Panc1 (cell line): ENCODE data around the gene IGFBP5. TPM values are rescaled to one million over a fixed set of nuclear protein-coding genes. Genes with fewer than 3 reads are reported as not detected.

ENCODE experiments used
- ATAC-seq: fragments of 200-7000 bp; cut with Tn5 transposase; 2 replicates; pipeline ENCODE4 v1.9.1; 2020; ENCODE audit warnings: mild to moderate bottlenecking, moderate library complexity
- BruUV-seq: library from RNA; stranded (reverse); fragments of 400-500 nt; replicated peaks from 2 replicates; lab custom pipeline; 2021; lab: Mats Ljungman, UMichigan
- CTCF ChIA-PET: fragments of 300-600 bp; sonication (Branson Sonifier 250); formaldehyde crosslinking; loops from one replicate; lab custom pipeline; 2022; ENCODE audit warnings: antibody characterized with exemption; lab: Charles Lee
- POLR2A ChIA-PET: fragments of 300-600 bp; sonication (Branson Sonifier 250); formaldehyde crosslinking; loops from one replicate; lab custom pipeline; 2022; ENCODE audit warnings: antibody characterized with exemption; lab: Charles Lee
- DNase-seq: peaks from one replicate; pipeline ENCODE4 v3.0.0-alpha.2; 2010; ENCODE audit warnings: low read depth, low spot score
- H3K27ac ChIP-seq: 2 replicates; pipeline ENCODE4 v1.5.1; 2011; ENCODE audit warnings: mild to moderate bottlenecking, low read length, inconsistent platforms
- H3K27me3 ChIP-seq: fragments of 200-500 bp; sonication (Bioruptor generic); 2 replicates; pipeline ENCODE4 v1.6.0; 2014; ENCODE audit warnings: low read length, inconsistent platforms; ENCODE audit not compliant: control insufficient read depth, insufficient read depth
- H3K36me3 ChIP-seq: fragments of 200-500 bp; sonication (Bioruptor generic); 2 replicates; pipeline ENCODE4 v1.5.1; 2014; ENCODE audit warnings: inconsistent platforms, mild to moderate bottlenecking, low read length, moderate library complexity; ENCODE audit not compliant: control insufficient read depth, insufficient read depth
- H3K4me1 ChIP-seq: 2 replicates; pipeline ENCODE4 v1.5.1; 2011; ENCODE audit warnings: inconsistent platforms, mild to moderate bottlenecking, low read length, moderate library complexity; ENCODE audit not compliant: control insufficient read depth, insufficient read depth
- H3K4me3 ChIP-seq, 2 experiments: 2 replicates each; pipeline ENCODE4 v1.5.1; 2011 to 2012; ENCODE audit warnings: low read depth in 2 of 2, low read length in 2 of 2, mild to moderate bottlenecking in 2 of 2, inconsistent platforms in 1 of 2, moderate library complexity in 1 of 2
- H3K9me3 ChIP-seq: fragments of 200-500 bp; sonication (Bioruptor generic); 2 replicates; pipeline ENCODE4 v1.5.1; 2014; ENCODE audit warnings: low read depth, mild to moderate bottlenecking, inconsistent platforms, low read length, moderate library complexity; ENCODE audit not compliant: control insufficient read depth, insufficient read depth
- CTCF ChIP-seq: fragments of 450-650 bp; IDR thresholded peaks from 2 replicates; pipeline ENCODE4 v1.5.1; 2017; ENCODE audit warnings: mild to moderate bottlenecking
- POLR2AphosphoS5 ChIP-seq: IDR thresholded peaks from 2 replicates; pipeline ENCODE4 v1.6.1; 2012; ENCODE audit warnings: mild to moderate bottlenecking, low read depth, low read length, moderate library complexity
- REST ChIP-seq, 2 experiments: IDR thresholded peaks; 2 replicates each; pipeline ENCODE4 v1.6.1; 2011 to 2012; ENCODE audit warnings: low read depth in 2 of 2, control low read depth in 1 of 2, low read length in 1 of 2, mild to moderate bottlenecking in 1 of 2, moderate library complexity in 1 of 2; ENCODE audit not compliant: insufficient read depth in 1 of 2
- SIN3A ChIP-seq: IDR thresholded peaks from 2 replicates; pipeline ENCODE4 v1.6.1; 2012; ENCODE audit warnings: low read depth, mild to moderate bottlenecking, low read length, moderate library complexity, borderline replicate concordance; ENCODE audit not compliant: insufficient read depth
- TCF7L2 ChIP-seq: IDR thresholded peaks from 2 replicates; pipeline ENCODE4 v1.6.1; 2011; ENCODE audit warnings: mild to moderate bottlenecking, low read depth, low read length, inconsistent platforms
- in situ Hi-C: cut with HindIII; loops from 2 replicates; pipeline ENCODE4 v1.10.0; 2016; ENCODE audit warnings: low sequenced_read_pairs, low pct_unique_long_range_greater_than_20kb
- intact Hi-C: fragments of 100-400 bp; cut with micrococcal nuclease; formaldehyde crosslinking; loops from one replicate; pipeline ENCODE4 v1.10.0; 2022; ENCODE audit not compliant: unreplicated experiment
- total RNA-seq: library from RNA; stranded (reverse); gene quantifications from one replicate; pipeline ENCODE4 v1.2.1, GENCODE V29; 2021; ENCODE audit not compliant: unreplicated experiment

Gene IGFBP5
- total RNA-seq, 1 experiment from 2014 or later = 1.9 TPM

- intact Hi-C loops (no loop called here), in situ Hi-C loops (no loop called here)
- Histone ChIP-seq H3K27me3 (peaks cover 3% of the 10 kb centered on the region; the same call in 1 of the 2 replicates), H3K27ac (no peak overlapping the region), H3K9me3 (no peaks in the 10 kb centered on the region), H3K4me3 (no peak overlapping the region), H3K4me1 (no peaks in the 10 kb centered on the region; the same call in 1 of the 2 replicates), H3K36me3 (no peaks in the 10 kb centered on the region)
- ATAC-seq (no peak), DNase-seq (no peak)
- BruUV-seq = no TSS peak
- TF ChIP-seq CTCF = no peak
- no peak for TF ChIP-seq REST (IDR thresholded peaks at IDR 0.05; ENCODE audit: insufficient read depth in 1 of 2, low read depth in 2 of 2, low read length in 1 of 2)
- TF ChIP-seq SIN3A = no peak
- no peak for TF ChIP-seq TCF7L2
- TF ChIP-seq POLR2AphosphoS5 = no peak
- POLR2A ChIA-PET = no interaction called here
- CTCF ChIA-PET = interaction anchor here (0.6 kb wide), 1 partner anchor 777 kb away, joined by 3 read pairs; no protein-coding TSS in a partner anchor
Observed at GRCh38 chr2:216678098-216678465, 17.3 kb downstream of the IGFBP5 start.

GRCh38 chr2:216677439-216678097 is 17.8 kb downstream of the IGFBP5 start:
- no peaks in the 10 kb centered on the region for H3K9me3 ChIP-seq
- in situ Hi-C loops (no loop called here), intact Hi-C loops (no loop called here)
- ChIA-PET POLR2A (no interaction called here), CTCF (interaction anchor here (0.6 kb wide), 1 partner anchor 778 kb away, joined by 3 read pairs; no protein-coding TSS in a partner anchor)
- H3K4me3 ChIP-seq = no peak overlapping the region
- H3K27me3 ChIP-seq = peaks cover 3% of the 10 kb centered on the region; the same call in 1 of the 2 replicates
- no peaks in the 10 kb centered on the region; the same call in 1 of the 2 replicates for H3K4me1 ChIP-seq
- no peaks in the 10 kb centered on the region for H3K36me3 ChIP-seq
- H3K27ac ChIP-seq = no peak overlapping the region
- BruUV-seq = no TSS peak
- no peak for DNase-seq
- no peak for ATAC-seq
- TF ChIP-seq CTCF (no peak), TCF7L2 (no peak), REST (IDR thresholded peaks at IDR 0.05; ENCODE audit: insufficient read depth in 1 of 2, low read depth in 2 of 2, low read length in 1 of 2) (no peak), SIN3A (no peak), POLR2AphosphoS5 (no peak)
